HG03159 (cell line): Measurements from ENCODE around the gene RAB25.
"Not testable (repeated sequence)": the region's sequence is repeated elsewhere in the genome, so short reads cannot be mapped to it uniquely, and the experiment has no call there.

ENCODE experiments used
- ATAC-seq: cut with Tn5 transposase; IDR thresholded peaks from one replicate; pipeline ENCODE4 v1.9.1; 2021; ENCODE audit warnings: mild to moderate bottlenecking, moderate library complexity; ENCODE audit not compliant: unreplicated experiment

RAB25 gene

GRCh38 chr1:156115514-156116374 lies 54.8 kb downstream of the RAB25 start:
- no peak for ATAC-seq

DNA sequence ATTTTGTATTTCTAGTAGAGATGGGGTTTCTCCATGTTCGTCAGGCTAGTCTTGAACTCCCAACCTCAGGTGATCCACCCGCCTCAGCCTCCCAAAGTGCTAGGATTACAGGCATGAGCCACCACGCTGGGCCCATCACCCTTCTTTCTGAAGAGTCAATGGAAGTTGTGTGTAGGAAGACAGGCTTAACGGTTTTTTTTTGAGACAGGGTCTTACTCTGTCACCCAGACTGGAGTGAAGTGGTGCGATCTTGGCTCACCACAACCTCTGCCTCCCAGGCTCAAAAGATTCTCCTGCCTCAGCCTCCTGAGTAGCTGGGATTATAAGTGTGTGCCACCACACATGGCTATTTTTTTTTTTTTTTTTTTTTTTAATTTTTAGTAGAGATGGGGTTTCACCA lies 55.8 kb downstream of the RAB25 start:
- not testable (repeated sequence) for ATAC-seq

DNA sequence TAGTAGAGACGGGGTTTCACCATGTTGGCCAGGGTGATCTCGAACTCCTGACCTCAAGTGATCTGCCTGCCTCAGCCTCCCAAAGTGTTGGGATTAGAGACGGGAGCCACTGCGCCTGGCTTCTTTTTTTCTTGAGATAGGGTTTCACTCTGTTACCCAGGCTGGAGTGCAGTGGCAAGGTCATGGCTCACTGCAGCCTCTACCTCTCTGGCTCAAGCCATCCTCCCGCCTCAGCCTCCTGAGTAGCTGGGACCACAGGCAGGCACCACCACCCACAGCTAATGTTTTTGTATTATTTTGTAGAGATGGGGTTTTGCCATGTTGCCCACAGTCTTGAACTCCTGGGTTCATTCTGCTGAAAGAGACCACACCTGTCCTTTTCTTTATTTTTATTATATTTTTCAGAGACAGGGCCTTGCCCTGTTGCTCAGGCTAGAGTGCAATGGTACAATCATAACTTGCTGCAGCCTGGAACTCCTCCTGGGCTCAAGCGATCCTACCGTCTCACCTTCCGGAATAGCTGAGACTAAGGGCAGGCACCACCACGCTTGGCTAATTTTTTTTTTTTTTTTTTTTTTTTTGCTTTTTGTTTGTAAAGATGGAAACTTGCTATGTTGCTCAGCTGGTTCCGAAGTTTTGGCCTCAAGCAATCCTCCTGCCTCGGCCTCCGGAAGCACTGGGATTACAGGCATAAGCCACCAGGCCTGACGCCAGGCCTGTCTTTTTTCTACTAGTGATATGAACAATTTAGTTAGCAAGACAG lies 56.6 kb downstream of the RAB25 start:
- no peak for ATAC-seq

GRCh38 chr1:156118177-156118868 lies 57.4 kb downstream of the RAB25 start:
- no peak for ATAC-seq

DNA sequence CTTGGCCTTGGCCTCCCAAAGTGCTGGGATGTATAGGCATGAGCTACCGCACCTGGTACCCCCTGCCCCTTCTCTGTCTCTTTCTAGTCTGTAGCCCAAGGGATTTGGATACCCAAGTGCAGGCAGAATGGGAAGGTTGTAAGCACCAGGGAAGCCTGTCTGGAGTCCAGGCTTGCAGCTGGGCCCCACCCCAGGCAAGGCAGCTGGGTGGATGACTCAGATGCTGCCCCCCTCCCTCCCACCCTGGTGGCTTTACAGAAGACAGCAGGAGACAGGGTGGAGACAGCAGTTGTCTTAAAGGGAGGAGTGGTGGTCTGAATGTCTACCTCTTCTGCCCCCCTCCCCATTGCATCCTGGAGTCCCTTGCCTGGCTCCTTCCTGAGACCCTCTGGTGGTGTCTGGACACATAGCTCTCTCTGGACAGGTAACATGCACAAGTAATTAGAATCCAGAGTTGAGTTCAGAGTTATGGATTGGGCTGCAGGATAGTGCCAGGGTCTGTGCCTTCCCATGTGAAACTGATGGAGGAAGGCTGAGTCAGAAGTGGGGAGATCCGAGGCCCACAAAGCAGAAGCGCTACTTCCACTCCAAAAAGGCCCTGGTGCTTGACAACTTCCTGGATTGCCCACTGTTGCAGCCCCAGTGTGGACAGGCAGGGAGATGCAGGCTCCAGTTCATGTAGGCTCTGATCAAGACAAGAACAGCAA lies 58.7 kb downstream of the RAB25 start:
- ATAC-seq, result no peak
